Neural cell (in vitro differentiated cells): ENCODE data around the gene LCE2B.
"Not testable (repeated sequence)": the region's sequence is repeated elsewhere in the genome, so short reads cannot be mapped to it uniquely, and the experiment has no call there.

ENCODE experiments used
- CTCF ChIP-seq: fragments of 450-650 bp; IDR thresholded peaks from 2 replicates; pipeline ENCODE4 v1.5.1; 2014; ENCODE audit warnings: antibody characterized with exemption, mild to moderate bottlenecking, moderate library complexity; ENCODE audit not compliant: poor library complexity, severe bottlenecking
- EP300 ChIP-seq: fragments of 450-650 bp; conservative IDR thresholded peaks from 2 replicates; pipeline ENCODE4 v1.6.1; 2014; ENCODE audit warnings: antibody characterized with exemption, mild to moderate bottlenecking, moderate library complexity; ENCODE audit not compliant: poor library complexity, severe bottlenecking
- EZH2 ChIP-seq: fragments of 200-600, 300-800 bp; shearing (Covaris generic), sonication (generic); IDR thresholded peaks from 2 replicates; pipeline ENCODE4 v1.6.1; 2014; ENCODE audit warnings: antibody characterized with exemption, low read length, borderline replicate concordance, mild to moderate bottlenecking; ENCODE audit not compliant: insufficient read depth, poor library complexity, severe bottlenecking
- MXI1 ChIP-seq: fragments of 450-650 bp; conservative IDR thresholded peaks from 2 replicates; pipeline ENCODE4 v1.6.1; 2014; ENCODE audit warnings: antibody characterized with exemption, mild to moderate bottlenecking; ENCODE audit not compliant: poor library complexity, severe bottlenecking
- POLR2AphosphoS5 ChIP-seq: IDR thresholded peaks from 2 replicates; pipeline ENCODE4 v1.6.1; 2012

DNA sequence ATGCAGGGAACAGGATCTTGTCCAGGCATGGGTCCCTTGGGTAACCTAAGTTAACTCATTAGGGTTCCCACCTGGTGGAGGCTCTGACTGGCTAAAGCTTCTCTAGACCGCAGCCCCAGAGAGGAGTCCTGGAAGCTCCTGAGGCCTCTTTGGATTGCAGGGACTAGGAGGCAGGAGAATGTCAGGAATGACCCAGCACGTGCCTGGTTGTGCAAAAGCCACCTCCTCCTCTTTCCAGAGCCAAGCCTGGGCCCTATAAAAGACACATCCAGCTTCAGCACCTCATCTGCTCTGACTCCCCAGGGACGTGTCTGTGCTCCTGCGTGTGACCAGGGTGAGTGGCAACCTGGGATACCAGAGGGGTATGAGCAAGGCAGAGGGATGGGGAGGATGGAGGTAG lies at the start of gene LCE2B:
- not testable (repeated sequence) for TF ChIP-seq CTCF, EZH2, POLR2AphosphoS5, MXI1, EP300
